ENCODE results near the gene NR0B2. TPM values are rescaled to one million over a fixed set of nuclear protein-coding genes. Genes with fewer than 3 reads are reported as not detected.

NR0B2 gene
- total RNA-seq, 1 experiment from 2014 or later, result not detected

- TSS peak; percentile 88 for BruUV-seq (replicated peaks)
- Histone ChIP-seq H3K9me2 (ENCODE audit: insufficient read depth) (no peaks in the 10 kb centered on the region), H3K79me2 (ENCODE audit: low read depth) (peaks cover 23% of the 10 kb centered on the region), H3K27me3 (ENCODE audit: insufficient read depth, low read depth) (no peaks in the 10 kb centered on the region), H3K36me3 (ENCODE audit: low read depth) (no peaks in the 10 kb centered on the region), H3K27ac (peak within 1 kb of the TSS; percentile 100), H3K9me3 (ENCODE audit: insufficient read depth, low read depth) (no peaks in the 10 kb centered on the region), H4K20me1 (ENCODE audit: insufficient read depth) (no peaks in the 10 kb centered on the region), H3K4me2 (peak within 1 kb of the TSS; percentile 87), H3K4me1 (replicated peaks; ENCODE audit: insufficient read depth) (peaks cover 67% of the 10 kb centered on the region), H2AFZ (no peak within 1 kb of the TSS), H3K4me3 (peak within 1 kb of the TSS; percentile 85), H3F3A (ENCODE audit: insufficient read depth, low read depth) (peaks cover 60% of the 10 kb centered on the region)
- DNase-seq, result peak; percentile 90 to 93
- ChIA-PET POLR2A (ENCODE audit: unreplicated experiment) (interaction anchor here (0.7 to 3.2 kb wide), 3 partner anchors 10 to 63 kb away, joined by 4 to 42 read pairs (median 9); no protein-coding TSS in a partner anchor), CTCF (interaction anchor here (0.8 to 2.0 kb wide), 3 partner anchors 14 to 185 kb away, joined by 3 to 9 read pairs (median 4); no protein-coding TSS in a partner anchor)
- peak; percentile 76 for TF ChIP-seq CTCF (conservative IDR thresholded peaks at IDR 0.05)
- TF ChIP-seq EZH2 (IDR thresholded peaks at IDR 0.05; ENCODE audit: low read depth), result no peak
- intact Hi-C loops (cut with micrococcal nuclease; ENCODE audit: unreplicated experiment), result loop anchor here (1.0 to 10.0 kb wide), 5 partner anchors 10 to 508 kb away; partner anchors contain the start of genes ARID1A and CRYBG2
Observed at GRCh38 chr1:26862781-26863684, 50.7 kb downstream of the NR0B2 start, which contains the start of gene SFN. TSS of gene SFN (plus strand) at chr1:26863149. CDS start at chr1:26863213, 64 bp downstream.

GRCh38 chr1:26861889-26862378 lies 51.8 kb downstream of the NR0B2 start:
- H3K4me2 ChIP-seq, result peak overlapping the region; percentile 87
- CTCF ChIA-PET, result interaction anchor here (0.8 to 4.4 kb wide), 3 partner anchors 12 to 184 kb away, joined by 3 to 18 read pairs (median 4); no protein-coding TSS in a partner anchor
- no peaks in the 10 kb centered on the region for H3K36me3 ChIP-seq (ENCODE audit: low read depth)
- POLR2A ChIA-PET (ENCODE audit: unreplicated experiment), result interaction anchor here (0.6 to 2.1 kb wide), 7 partner anchors 11 to 332 kb away, joined by 3 to 13 read pairs (median 5); partner anchors contain the start of gene RPS6KA1
- H3K27ac ChIP-seq, result peak overlapping the region; percentile 100
- no TSS peak for BruUV-seq (replicated peaks)
- no peak overlapping the region for H2AFZ ChIP-seq
- intact Hi-C loops (cut with micrococcal nuclease; ENCODE audit: unreplicated experiment), result loop anchor here (1.0 to 10.0 kb wide), 3 partner anchors 9 to 507 kb away; partner anchors contain the start of genes ARID1A and CRYBG2
- peaks cover 23% of the 10 kb centered on the region for H3K79me2 ChIP-seq (ENCODE audit: low read depth)
- no peaks in the 10 kb centered on the region for H3K9me2 ChIP-seq (ENCODE audit: insufficient read depth)
- H3K4me1 ChIP-seq (replicated peaks; ENCODE audit: insufficient read depth), result peaks cover 67% of the 10 kb centered on the region
- H3K27me3 ChIP-seq (ENCODE audit: insufficient read depth, low read depth), result no peaks in the 10 kb centered on the region
- peak; percentile 87 to 89 for DNase-seq
- peaks cover 51% of the 10 kb centered on the region for H3F3A ChIP-seq (ENCODE audit: insufficient read depth, low read depth)
- no peaks in the 10 kb centered on the region for H3K9me3 ChIP-seq (ENCODE audit: insufficient read depth, low read depth)
- TF ChIP-seq CTCF (conservative IDR thresholded peaks at IDR 0.05), result no peak
- no peak for TF ChIP-seq EZH2 (IDR thresholded peaks at IDR 0.05; ENCODE audit: low read depth)
- H3K4me3 ChIP-seq, result peak overlapping the region; percentile 47; the same call in 1 of the 2 replicates
- H4K20me1 ChIP-seq (ENCODE audit: insufficient read depth), result no peaks in the 10 kb centered on the region

Other genes with a start within 250 kb of the NR0B2 start
- 44.8 and 60.5 TPM in 2 replicates for gene ARID1A, start 218.0 kb downstream of the NR0B2 start, total RNA-seq (2021)
- gene PIGV, start 126.0 kb downstream of the NR0B2 start, total RNA-seq (2021), result 30.8 and 31.9 TPM in 2 replicates
- 27.2 and 36.1 TPM in 2 replicates for gene ZDHHC18, start 87.3 kb downstream of the NR0B2 start, total RNA-seq (2021)
- 326 and 355 TPM in 2 replicates for gene SFN, start 50.8 kb downstream of the NR0B2 start, total RNA-seq (2021)
- 23.8 and 30.6 TPM in 2 replicates for gene GPN2, start 23.7 kb downstream of the NR0B2 start, total RNA-seq (2021)
- 13.1 and 16.7 TPM in 2 replicates for gene GPATCH3, start 13.5 kb downstream of the NR0B2 start, total RNA-seq (2021)
- 93.6 and 104 TPM in 2 replicates for gene NUDC, start 7.8 kb upstream of the NR0B2 start, total RNA-seq (2021)
- 20.5 and 21.3 TPM in 2 replicates for gene KDF1, start 46.5 kb upstream of the NR0B2 start, total RNA-seq (2021)
- gene TRNP1, start 79.7 kb upstream of the NR0B2 start, total RNA-seq (2021), result 7.4 and 7.9 TPM in 2 replicates
- gene TENT5B, start 98.9 kb upstream of the NR0B2 start, total RNA-seq (2021), result 3.6 and 4.9 TPM in 2 replicates
- gene SLC9A1, start 241.2 kb upstream of the NR0B2 start, total RNA-seq (2021), result 17.9 and 27.5 TPM in 2 replicates

Data from PC-9 (cell line).